Epithelial cell of proximal tubule (primary cell): ENCODE data around the gene PTPN23. TPM values are rescaled to one million over a fixed set of nuclear protein-coding genes. Genes with fewer than 3 reads are reported as not detected.
"Not testable (repeated sequence)": the region's sequence is repeated elsewhere in the genome, so short reads cannot be mapped to it uniquely, and the experiment has no call there.

Experiments used
- DNase-seq: peaks from one replicate; pipeline ENCODE4 v3.0.0-alpha.2; 2011; ENCODE audit warnings: low read depth
- H3K4me3 ChIP-seq: 2 replicates; pipeline ENCODE4 v1.5.1; 2011; ENCODE audit warnings: low read depth, mild to moderate bottlenecking, low read length
- CTCF ChIP-seq: conservative IDR thresholded peaks from 2 replicates; pipeline ENCODE4 v1.5.1; 2012; ENCODE audit warnings: low read depth, mild to moderate bottlenecking, low read length
- total RNA-seq: library from RNA; depleted of rRNA; stranded (reverse); fragments of >200 nt; gene quantifications from 2 replicates; pipeline ENCODE4 v1.2.3, GENCODE V29; 2015

PTPN23 gene
- total RNA-seq, 1 donor from 2014 or later, result 15.0 TPM

- no peak for TF ChIP-seq CTCF
- no peak for DNase-seq
- H3K4me3 ChIP-seq, result no peak overlapping the region
Observed at GRCh38 chr3:47356201-47356600, 24.6 kb upstream of the PTPN23 start.

DNA sequence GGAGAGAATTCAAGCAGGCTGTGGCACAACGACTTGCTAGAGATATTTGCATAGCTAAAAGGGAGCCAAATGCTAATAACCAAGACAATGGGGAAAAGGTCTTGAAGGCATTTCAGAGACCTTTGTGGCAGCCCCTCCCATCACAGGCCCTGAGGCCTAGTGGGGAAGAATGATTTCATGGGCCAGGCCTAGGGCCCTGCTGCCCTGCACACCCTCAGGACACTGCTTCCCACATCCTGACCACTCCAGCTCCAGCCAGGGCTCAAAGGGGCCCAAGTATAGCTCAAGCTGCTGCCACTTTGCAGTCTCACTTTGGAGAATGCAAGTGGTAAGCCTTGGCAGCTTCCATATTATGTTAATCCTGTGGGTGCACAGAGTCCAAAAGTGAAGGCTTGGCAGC, 21.5 kb upstream of the PTPN23 start:
- no peak for TF ChIP-seq CTCF
- no peak overlapping the region for H3K4me3 ChIP-seq
- no peak for DNase-seq

GRCh38 chr3:47360110-47360517, 20.7 kb upstream of the PTPN23 start:
- not testable (repeated sequence) for DNase-seq, H3K4me3 ChIP-seq

GRCh38 chr3:47362701-47363100, 18.1 kb upstream of the PTPN23 start:
- H3K4me3 ChIP-seq, result no peak overlapping the region
- no peak for DNase-seq
- TF ChIP-seq CTCF, result no peak

- DNase-seq, result no peak
- no peak overlapping the region for H3K4me3 ChIP-seq
- no peak for TF ChIP-seq CTCF
Observed at GRCh38 chr3:47365213-47366153, 15.3 kb upstream of the PTPN23 start.

DNA sequence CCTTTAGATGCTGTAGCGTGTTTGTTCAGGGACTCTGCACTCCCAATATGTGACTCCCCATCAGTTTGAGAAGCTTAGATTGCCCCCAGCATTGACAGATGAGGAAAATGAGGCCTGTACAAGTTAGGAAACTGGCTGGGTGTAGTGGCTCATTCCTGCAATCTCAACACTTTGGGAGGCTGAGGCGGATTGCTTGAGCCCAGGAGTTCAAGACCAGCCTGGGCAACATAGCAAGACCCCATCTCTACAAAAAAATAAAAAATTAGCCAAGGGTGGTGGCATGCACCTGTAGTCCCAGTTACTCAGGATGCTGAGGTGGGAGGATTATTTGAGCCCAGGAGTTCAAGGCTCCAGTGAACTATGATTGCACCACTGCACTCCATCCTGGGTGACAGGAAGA, 14.0 kb upstream of the PTPN23 start:
- no peak overlapping the region for H3K4me3 ChIP-seq
- no peak for DNase-seq
- TF ChIP-seq CTCF, result no peak

GRCh38 chr3:47367631-47368030, 13.2 kb upstream of the PTPN23 start:
- H3K4me3 ChIP-seq, result no peak overlapping the region
- no peak for TF ChIP-seq CTCF
- no peak for DNase-seq

DNA sequence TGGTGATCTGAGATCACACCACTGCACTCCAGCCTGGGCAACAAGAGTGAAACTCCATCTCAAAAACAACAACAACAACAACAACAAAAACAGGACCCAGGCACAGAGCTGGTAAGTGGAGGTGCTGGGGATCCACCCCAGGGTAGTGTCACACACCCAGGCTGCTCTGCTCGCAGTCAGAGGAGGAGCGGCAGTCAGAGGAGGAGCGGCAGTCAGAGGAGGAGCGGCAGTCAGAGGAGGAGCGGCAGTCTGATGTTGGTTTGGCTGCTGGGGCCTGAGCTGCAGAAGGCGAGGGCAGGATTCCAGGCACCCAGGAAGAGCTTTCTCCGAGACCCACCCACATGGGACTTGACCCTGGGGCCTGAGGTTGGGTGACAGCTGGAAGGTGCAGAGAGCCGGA, 10.8 kb upstream of the PTPN23 start:
- not testable (repeated sequence) for DNase-seq, H3K4me3 ChIP-seq
